ENCODE data around the gene SLIT1.

Gene SLIT1

GRCh38 chr10:97178074-97178473 is 7.7 kb downstream of the SLIT1 start:
- Histone ChIP-seq H2BK120ac (ENCODE audit: low read depth, low read length) (no peak overlapping the region), H3K4me2 (ENCODE audit: insufficient read depth, low read length, poor library complexity, severe bottlenecking) (no peak overlapping the region), H3K4me3 (ENCODE audit: low read length in 2 of 2) (no peak overlapping the region), H3K18ac (ENCODE audit: low read length) (no peak overlapping the region), H4K91ac (ENCODE audit: low read depth, low read length, poor library complexity) (no peak overlapping the region), H3K14ac (ENCODE audit: low read length) (no peak overlapping the region), H3K79me1 (ENCODE audit: low read depth, low read length) (no peaks in the 10 kb centered on the region), H4K8ac (ENCODE audit: low read depth, low read length) (no peak overlapping the region), H3K9ac (ENCODE audit: low read depth, low read length, poor library complexity) (no peak overlapping the region), H3K4ac (ENCODE audit: low read length) (no peak overlapping the region), H3K27ac (replicated peaks; ENCODE audit: low read length) (no peak overlapping the region), H3K4me1 (ENCODE audit: control insufficient read depth in 2 of 2, insufficient read depth in 1 of 2, low read depth in 1 of 2, low read length in 2 of 2) (peaks cover 4 to 9% of the 10 kb centered on the region in 2 donors), H2BK15ac (ENCODE audit: low read length) (no peak overlapping the region), H2BK5ac (ENCODE audit: low read length) (no peak overlapping the region), H3K36me3 (replicated peaks in 1 of 2; ENCODE audit: control insufficient read depth in 2 of 2, insufficient read depth in 2 of 2, low read length in 2 of 2) (no peaks in the 10 kb centered on the region), H2BK12ac (ENCODE audit: low read length) (no peak overlapping the region), H3K27me3 (ENCODE audit: control insufficient read depth in 3 of 3, insufficient read depth in 3 of 3, low read depth in 1 of 3, low read length in 3 of 3) (peaks cover 0 to 69% (median 49%) of the 10 kb centered on the region in 3 experiments), H2AFZ (ENCODE audit: low read length) (no peak overlapping the region), H3K9me3 (replicated peaks in 1 of 2; ENCODE audit: control insufficient read depth in 2 of 2, insufficient read depth in 1 of 2, low read depth in 1 of 2, low read length in 2 of 2) (no peaks in the 10 kb centered on the region), H3K23ac (ENCODE audit: low read depth, low read length, poor library complexity) (no peak overlapping the region), H2AK5ac (ENCODE audit: low read depth, low read length) (no peak overlapping the region)
- WGBS, 2 donors (ENCODE audit: extremely low coverage in 2 of 2, insufficient read length in 2 of 2, insufficient replicate concordance in 1 of 2): no CpG with 5 or more reads among the region's 5 CpGs
- DNase-seq (ENCODE audit: low spot score): no peak

DNA sequence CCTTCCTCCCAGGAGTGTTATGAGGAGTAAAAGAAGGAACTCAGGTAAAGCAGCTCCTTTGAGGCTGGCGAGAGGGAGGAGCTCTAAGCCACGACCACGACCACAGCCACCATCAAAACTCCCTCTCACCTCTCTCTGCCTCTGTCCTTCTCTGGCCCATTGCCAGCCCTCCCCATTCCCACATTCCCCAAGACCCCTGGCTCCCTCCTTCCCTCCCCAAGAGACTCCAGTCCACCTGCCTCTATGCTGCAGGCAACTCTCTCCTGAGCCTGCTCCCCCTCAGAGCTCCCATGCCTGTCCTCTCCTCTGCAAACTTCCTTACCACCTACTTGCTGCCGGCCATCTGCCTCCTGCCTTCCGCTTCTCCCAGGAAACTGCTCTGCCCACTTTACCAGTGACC is 9.5 kb downstream of the SLIT1 start:
- H2BK15ac ChIP-seq (ENCODE audit: low read length): no peak overlapping the region

DNA sequence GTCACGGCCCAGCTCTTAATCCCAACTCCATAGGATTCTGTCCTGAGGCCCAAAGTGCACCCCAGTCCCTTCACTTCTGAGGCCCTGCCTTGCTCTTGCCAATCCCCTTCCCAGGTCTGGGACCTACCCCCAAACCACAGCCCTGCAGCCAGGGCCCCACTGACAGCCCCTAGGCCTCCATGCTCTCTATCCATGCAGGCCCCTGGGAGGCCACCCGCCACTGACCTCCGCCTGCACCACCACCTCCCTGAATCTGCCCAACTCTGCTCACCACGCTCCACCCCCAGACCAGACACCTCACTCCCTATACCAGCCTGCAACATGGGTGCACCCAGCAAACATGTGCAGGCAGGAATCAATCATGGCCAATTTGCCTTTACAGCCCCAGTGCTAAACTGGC is 10.2 kb downstream of the SLIT1 start:
- no peak overlapping the region for H3K4ac ChIP-seq (ENCODE audit: low read length)
- H2AFZ ChIP-seq (ENCODE audit: low read length): no peak overlapping the region
- H3K27me3 ChIP-seq (ENCODE audit: control insufficient read depth in 3 of 3, insufficient read depth in 3 of 3, low read depth in 1 of 3, low read length in 3 of 3): peaks cover 0 to 45% (median 31%) of the 10 kb centered on the region in 3 experiments
- no peaks in the 10 kb centered on the region for H3K79me1 ChIP-seq (ENCODE audit: low read depth, low read length)
- H3K4me1 ChIP-seq (ENCODE audit: control insufficient read depth in 2 of 2, insufficient read depth in 1 of 2, low read depth in 1 of 2, low read length in 2 of 2): peaks cover 4 to 7% of the 10 kb centered on the region in 2 donors
- WGBS, 2 donors (ENCODE audit: extremely low coverage in 2 of 2, insufficient read length in 2 of 2, insufficient replicate concordance in 1 of 2): no CpG with 5 or more reads among the region's 4 CpGs
- no peak overlapping the region for H3K9ac ChIP-seq (ENCODE audit: low read depth, low read length, poor library complexity)
- no peak overlapping the region for H4K91ac ChIP-seq (ENCODE audit: low read depth, low read length, poor library complexity)
- H2AK5ac ChIP-seq (ENCODE audit: low read depth, low read length): no peak overlapping the region
- no peak for DNase-seq (ENCODE audit: low spot score)
- no peaks in the 10 kb centered on the region for H3K36me3 ChIP-seq (replicated peaks in 1 of 2; ENCODE audit: control insufficient read depth in 2 of 2, insufficient read depth in 2 of 2, low read length in 2 of 2)
- no peak overlapping the region for H3K4me3 ChIP-seq (ENCODE audit: low read length in 2 of 2)
- H3K27ac ChIP-seq (replicated peaks; ENCODE audit: low read length): no peak overlapping the region
- no peak overlapping the region for H3K4me2 ChIP-seq (ENCODE audit: insufficient read depth, low read length, poor library complexity, severe bottlenecking)
- no peak overlapping the region for H4K8ac ChIP-seq (ENCODE audit: low read depth, low read length)
- H3K23ac ChIP-seq (ENCODE audit: low read depth, low read length, poor library complexity): no peak overlapping the region
- no peak overlapping the region for H2BK5ac ChIP-seq (ENCODE audit: low read length)
- H3K18ac ChIP-seq (ENCODE audit: low read length): no peak overlapping the region
- H2BK15ac ChIP-seq (ENCODE audit: low read length): no peak overlapping the region
- H2BK12ac ChIP-seq (ENCODE audit: low read length): no peak overlapping the region
- H2BK120ac ChIP-seq (ENCODE audit: low read depth, low read length): no peak overlapping the region
- H3K14ac ChIP-seq (ENCODE audit: low read length): no peak overlapping the region
- no peaks in the 10 kb centered on the region for H3K9me3 ChIP-seq (replicated peaks in 1 of 2; ENCODE audit: control insufficient read depth in 2 of 2, insufficient read depth in 1 of 2, low read depth in 1 of 2, low read length in 2 of 2)

More for the DNA sequence above, 9.5 kb downstream of the SLIT1 start:
- WGBS, 2 donors (ENCODE audit: extremely low coverage in 2 of 2, insufficient read length in 2 of 2, insufficient replicate concordance in 1 of 2): no CpG with 5 or more reads among the region's 5 CpGs
- Histone ChIP-seq H3K23ac (ENCODE audit: low read depth, low read length, poor library complexity) (no peak overlapping the region), H3K27me3 (ENCODE audit: control insufficient read depth in 3 of 3, insufficient read depth in 3 of 3, low read depth in 1 of 3, low read length in 3 of 3) (peaks cover 0 to 51% (median 36%) of the 10 kb centered on the region in 3 experiments), H3K4me2 (ENCODE audit: insufficient read depth, low read length, poor library complexity, severe bottlenecking) (no peak overlapping the region), H2AFZ (ENCODE audit: low read length) (no peak overlapping the region), H3K4me1 (ENCODE audit: control insufficient read depth in 2 of 2, insufficient read depth in 1 of 2, low read depth in 1 of 2, low read length in 2 of 2) (peaks cover 4 to 9% of the 10 kb centered on the region in 2 donors), H3K14ac (ENCODE audit: low read length) (no peak overlapping the region), H3K36me3 (replicated peaks in 1 of 2; ENCODE audit: control insufficient read depth in 2 of 2, insufficient read depth in 2 of 2, low read length in 2 of 2) (no peaks in the 10 kb centered on the region), H2BK5ac (ENCODE audit: low read length) (no peak overlapping the region), H3K4me3 (ENCODE audit: low read length in 2 of 2) (no peak overlapping the region), H3K9me3 (replicated peaks in 1 of 2; ENCODE audit: control insufficient read depth in 2 of 2, insufficient read depth in 1 of 2, low read depth in 1 of 2, low read length in 2 of 2) (no peaks in the 10 kb centered on the region), H3K4ac (ENCODE audit: low read length) (no peak overlapping the region), H2AK5ac (ENCODE audit: low read depth, low read length) (no peak overlapping the region), H4K91ac (ENCODE audit: low read depth, low read length, poor library complexity) (no peak overlapping the region), H3K27ac (replicated peaks; ENCODE audit: low read length) (no peak overlapping the region), H4K8ac (ENCODE audit: low read depth, low read length) (no peak overlapping the region), H2BK12ac (ENCODE audit: low read length) (no peak overlapping the region), H3K9ac (ENCODE audit: low read depth, low read length, poor library complexity) (no peak overlapping the region), H3K79me1 (ENCODE audit: low read depth, low read length) (no peaks in the 10 kb centered on the region), H3K18ac (ENCODE audit: low read length) (peak overlapping the region; percentile 23), H2BK120ac (ENCODE audit: low read depth, low read length) (no peak overlapping the region)
- no peak for DNase-seq (ENCODE audit: low spot score)

DNA sequence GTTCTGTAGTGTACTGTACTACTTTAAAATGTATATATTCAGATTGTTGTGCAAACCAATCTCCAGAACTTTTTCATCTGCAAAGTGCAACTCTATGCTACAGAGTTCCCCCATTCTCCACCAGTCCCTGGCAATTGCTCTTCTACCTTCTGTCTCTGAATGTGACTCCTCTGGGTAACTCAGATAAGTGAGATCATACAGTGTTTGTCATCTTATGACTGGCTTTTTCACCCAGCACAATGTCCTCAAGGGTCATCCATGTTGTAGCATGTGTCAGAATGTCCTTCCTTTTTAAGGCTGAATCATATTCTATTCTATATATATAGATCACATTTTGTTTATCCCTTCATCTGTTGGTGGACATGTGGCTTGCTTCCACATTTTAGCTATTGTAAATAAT is 10.8 kb downstream of the SLIT1 start:
- H3K14ac ChIP-seq (ENCODE audit: low read length): no peak overlapping the region
- no peak overlapping the region for H2AFZ ChIP-seq (ENCODE audit: low read length)
- H2AK5ac ChIP-seq (ENCODE audit: low read depth, low read length): no peak overlapping the region
- no peak overlapping the region for H3K4me3 ChIP-seq (ENCODE audit: low read length in 2 of 2)
- H4K8ac ChIP-seq (ENCODE audit: low read depth, low read length): no peak overlapping the region
- no peak overlapping the region for H3K27ac ChIP-seq (replicated peaks; ENCODE audit: low read length)
- no peak overlapping the region for H2BK5ac ChIP-seq (ENCODE audit: low read length)
- H3K27me3 ChIP-seq (ENCODE audit: control insufficient read depth in 3 of 3, insufficient read depth in 3 of 3, low read depth in 1 of 3, low read length in 3 of 3): peaks cover 0 to 39% (median 26%) of the 10 kb centered on the region in 3 experiments
- no peak overlapping the region for H3K9ac ChIP-seq (ENCODE audit: low read depth, low read length, poor library complexity)
- H3K18ac ChIP-seq (ENCODE audit: low read length): no peak overlapping the region
- H3K36me3 ChIP-seq (replicated peaks in 1 of 2; ENCODE audit: control insufficient read depth in 2 of 2, insufficient read depth in 2 of 2, low read length in 2 of 2): no peaks in the 10 kb centered on the region
- peaks cover 3 to 4% of the 10 kb centered on the region in 2 donors for H3K4me1 ChIP-seq (ENCODE audit: control insufficient read depth in 2 of 2, insufficient read depth in 1 of 2, low read depth in 1 of 2, low read length in 2 of 2)
- no peak overlapping the region for H4K91ac ChIP-seq (ENCODE audit: low read depth, low read length, poor library complexity)
- H3K23ac ChIP-seq (ENCODE audit: low read depth, low read length, poor library complexity): no peak overlapping the region
- H2BK15ac ChIP-seq (ENCODE audit: low read length): no peak overlapping the region
- H2BK120ac ChIP-seq (ENCODE audit: low read depth, low read length): no peak overlapping the region
- H3K79me1 ChIP-seq (ENCODE audit: low read depth, low read length): no peaks in the 10 kb centered on the region
- H3K9me3 ChIP-seq (replicated peaks in 1 of 2; ENCODE audit: control insufficient read depth in 2 of 2, insufficient read depth in 1 of 2, low read depth in 1 of 2, low read length in 2 of 2): no peaks in the 10 kb centered on the region
- no peak overlapping the region for H3K4me2 ChIP-seq (ENCODE audit: insufficient read depth, low read length, poor library complexity, severe bottlenecking)
- no peak for DNase-seq (ENCODE audit: low spot score)
- H3K4ac ChIP-seq (ENCODE audit: low read length): no peak overlapping the region
- no peak overlapping the region for H2BK12ac ChIP-seq (ENCODE audit: low read length)
